Skeletal muscle tissue (tissue), 4 donors: ENCODE results near the gene MET. TPM values are rescaled to one million over a fixed set of nuclear protein-coding genes. Genes with fewer than 3 reads are reported as not detected.

Experiments used
- H3K27ac ChIP-seq: one replicate; pipeline ENCODE4 v1.7.0; 2013; ENCODE audit warnings: mild to moderate bottlenecking, low read depth, low read length, inconsistent platforms
- H3K27me3 ChIP-seq, 3 donors: one replicate each; pipeline ENCODE4 v1.7.0; 2013; ENCODE audit warnings: low read length in 3 of 3; ENCODE audit not compliant: control insufficient read depth in 3 of 3, insufficient read depth in 3 of 3
- H3K36me3 ChIP-seq, 3 donors: one replicate each; pipeline ENCODE4 v1.7.0; 2013; ENCODE audit warnings: low read length in 3 of 3; ENCODE audit not compliant: control insufficient read depth in 3 of 3, insufficient read depth in 3 of 3
- H3K4me1 ChIP-seq, 3 donors: one replicate each; pipeline ENCODE4 v1.7.0; 2013; ENCODE audit warnings: low read length in 3 of 3, mild to moderate bottlenecking in 3 of 3; ENCODE audit not compliant: control insufficient read depth in 3 of 3, insufficient read depth in 3 of 3
- H3K4me3 ChIP-seq, 3 donors: one replicate each; pipeline ENCODE4 v1.7.0; 2013; ENCODE audit warnings: low read length in 3 of 3
- H3K9ac ChIP-seq, 3 donors: one replicate each; pipeline ENCODE4 v1.7.0; 2013; ENCODE audit warnings: low read length in 3 of 3, mild to moderate bottlenecking in 3 of 3, moderate library complexity in 2 of 3, low read depth in 1 of 3
- H3K9me3 ChIP-seq, 3 donors: one replicate each; pipeline ENCODE4 v1.7.0; 2013; ENCODE audit warnings: low read length in 3 of 3; ENCODE audit not compliant: control insufficient read depth in 3 of 3
- total RNA-seq: library from RNA; depleted of rRNA; stranded (reverse); fragments of >200 nt; gene quantifications from one replicate; pipeline ENCODE4 v1.2.3, GENCODE V29; 2014
- donor health status: Osteomylitis.

Gene MET
- total RNA-seq, 1 donor from 2014 or later = 26.1 TPM

DNA sequence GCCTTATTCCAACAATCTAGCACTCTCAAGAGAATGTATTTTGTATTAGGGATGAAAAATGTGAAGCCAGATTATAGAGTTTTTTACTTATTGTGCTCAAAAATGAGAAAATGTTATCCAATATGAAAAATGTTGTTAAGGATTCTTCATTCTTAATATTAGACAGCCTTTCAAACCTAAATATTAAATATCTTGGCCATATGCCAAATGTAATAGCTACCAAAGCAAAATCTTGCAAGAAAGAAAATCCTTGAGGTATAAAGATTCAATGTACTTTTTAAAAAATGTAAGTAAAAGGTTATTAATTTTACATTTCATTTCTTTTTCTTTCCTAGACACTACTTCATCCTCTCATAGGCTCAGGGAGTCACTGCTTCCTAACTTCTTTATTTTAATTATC is 33.4 kb downstream of the MET start:
- Histone ChIP-seq H3K27me3 (no peaks in the 10 kb centered on the region), H3K9me3 (no peaks in the 10 kb centered on the region), H3K36me3 (no peaks in the 10 kb centered on the region), H3K4me1 (peaks cover 12 to 42% (median 18%) of the 10 kb centered on the region in 3 donors), H3K27ac (no peak overlapping the region), H3K4me3 (no peak overlapping the region), H3K9ac (peak overlapping the region in 1 of 3 donors; percentile 12)

DNA sequence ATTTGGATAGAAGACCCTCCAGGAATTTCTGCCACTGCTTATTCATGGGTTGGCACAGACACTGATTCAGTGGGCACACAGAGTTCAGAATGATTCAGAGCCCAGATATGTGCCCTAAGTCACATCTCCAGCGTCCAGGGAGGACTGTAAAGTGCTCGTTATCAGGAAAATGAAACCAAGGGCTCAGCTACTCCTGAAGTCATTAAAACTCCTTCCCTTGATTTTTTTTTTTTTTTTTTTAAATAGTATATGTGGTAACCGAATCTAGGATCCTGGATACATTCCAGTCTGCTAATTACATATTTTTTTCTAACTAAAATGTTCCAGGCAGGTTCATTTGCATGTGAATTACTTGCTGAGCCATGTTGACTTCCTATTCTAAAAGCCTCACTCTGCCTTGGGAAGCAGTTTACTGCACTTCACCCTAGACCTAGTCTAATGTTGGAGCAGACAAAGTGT is 34.7 kb downstream of the MET start:
- Histone ChIP-seq H3K36me3 (no peaks in the 10 kb centered on the region), H3K9ac (peak overlapping the region; percentile 4 to 23 (median 12)), H3K9me3 (no peaks in the 10 kb centered on the region), H3K27ac (peak overlapping the region; percentile 55), H3K4me1 (peaks cover 5 to 37% (median 23%) of the 10 kb centered on the region in 3 donors), H3K27me3 (no peaks in the 10 kb centered on the region), H3K4me3 (peak overlapping the region in 2 of 3 donors; percentile 41 to 54)

- Histone ChIP-seq H3K27ac (peak overlapping the region; percentile 55), H3K9ac (peak overlapping the region in 2 of 3 donors; percentile 12 to 23)
These were observed 35.3 kb downstream of the MET start for GRCh38 chr7:116707289-116707688.

DNA sequence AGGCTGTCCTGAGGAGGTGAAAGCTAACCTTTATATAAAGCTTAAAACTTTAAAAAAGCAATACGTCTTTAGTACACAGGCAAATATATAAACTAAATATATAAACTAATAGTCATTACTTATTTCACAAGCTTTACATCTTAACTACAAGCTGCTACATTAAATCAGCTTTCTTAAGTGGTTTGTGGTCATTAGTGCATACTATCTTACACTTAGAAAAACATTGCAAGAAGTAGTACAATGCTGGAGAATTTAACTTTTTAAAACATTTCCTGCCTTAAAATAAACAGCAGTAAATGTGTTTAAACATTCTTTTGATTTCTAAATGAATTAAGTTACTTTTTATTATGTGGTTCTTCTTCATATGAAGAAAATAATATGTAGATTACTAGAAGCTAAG is 36.3 kb downstream of the MET start:
- Histone ChIP-seq H3K36me3 (no peaks in the 10 kb centered on the region), H3K9me3 (no peaks in the 10 kb centered on the region), H3K9ac (no peak overlapping the region), H3K27me3 (no peaks in the 10 kb centered on the region), H3K4me1 (peaks cover 5 to 28% (median 17%) of the 10 kb centered on the region in 3 donors), H3K4me3 (no peak overlapping the region), H3K27ac (no peak overlapping the region)

More at GRCh38 chr7:116707289-116707688, 35.3 kb downstream of the MET start:
- Histone ChIP-seq H3K27me3 (no peaks in the 10 kb centered on the region), H3K4me1 (peaks cover 5 to 32% (median 23%) of the 10 kb centered on the region in 3 donors), H3K4me3 (no peak overlapping the region), H3K9me3 (no peaks in the 10 kb centered on the region), H3K36me3 (no peaks in the 10 kb centered on the region)

GRCh38 chr7:116708861-116709260 is 36.9 kb downstream of the MET start:
- Histone ChIP-seq H3K4me1 (peaks cover 5 to 28% (median 16%) of the 10 kb centered on the region in 3 donors), H3K36me3 (no peaks in the 10 kb centered on the region), H3K4me3 (no peak overlapping the region), H3K9ac (no peak overlapping the region), H3K27ac (no peak overlapping the region), H3K27me3 (no peaks in the 10 kb centered on the region), H3K9me3 (no peaks in the 10 kb centered on the region)

GRCh38 chr7:116709336-116709735 is 37.3 kb downstream of the MET start:
- Histone ChIP-seq H3K9me3 (no peaks in the 10 kb centered on the region), H3K27ac (no peak overlapping the region), H3K36me3 (no peaks in the 10 kb centered on the region), H3K4me3 (no peak overlapping the region), H3K9ac (no peak overlapping the region), H3K27me3 (no peaks in the 10 kb centered on the region), H3K4me1 (peaks cover 5 to 28% (median 11%) of the 10 kb centered on the region in 3 donors)

DNA sequence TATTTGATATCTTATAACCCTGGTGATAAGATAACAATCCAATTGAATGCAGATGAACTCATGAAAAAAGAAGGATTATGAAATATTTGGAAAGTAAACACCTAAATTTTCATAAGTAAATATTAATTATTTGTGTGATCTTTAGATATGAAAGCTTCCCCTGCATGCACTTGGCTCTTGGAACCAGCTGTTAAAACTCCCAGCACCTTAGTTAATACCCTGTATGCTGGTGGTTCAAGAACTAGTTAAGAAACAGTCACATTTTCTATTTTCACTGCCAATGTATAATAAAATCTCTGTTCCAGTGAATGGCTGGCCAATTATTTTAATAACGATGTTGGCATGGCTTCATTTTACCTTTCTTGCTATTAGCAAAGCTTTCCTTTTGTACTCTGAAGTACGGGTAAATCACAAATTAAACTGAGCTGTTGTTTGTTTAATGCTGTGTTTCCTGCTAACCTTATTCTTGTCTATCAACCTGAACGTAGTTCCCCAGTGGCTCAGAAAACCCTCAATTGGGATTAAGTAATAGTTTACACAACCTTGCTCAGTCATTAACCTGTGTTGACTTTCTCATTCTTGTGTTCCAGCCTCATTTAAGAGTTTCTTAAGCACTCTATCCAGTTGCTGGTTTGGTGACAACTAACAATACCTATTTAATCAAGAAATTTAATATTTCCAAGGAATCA is 38.9 kb downstream of the MET start:
- Histone ChIP-seq H3K36me3 (no peaks in the 10 kb centered on the region), H3K4me1 (peaks cover 5 to 21% (median 8%) of the 10 kb centered on the region in 3 donors), H3K27ac (no peak overlapping the region), H3K9ac (no peak overlapping the region), H3K4me3 (no peak overlapping the region), H3K27me3 (no peaks in the 10 kb centered on the region), H3K9me3 (no peaks in the 10 kb centered on the region)

- Histone ChIP-seq H3K9me3 (no peaks in the 10 kb centered on the region), H3K9ac (no peak overlapping the region), H3K27ac (no peak overlapping the region), H3K4me1 (peaks cover 9 to 21% (median 9%) of the 10 kb centered on the region in 3 donors), H3K27me3 (no peaks in the 10 kb centered on the region), H3K36me3 (no peaks in the 10 kb centered on the region), H3K4me3 (no peak overlapping the region)
These were observed 39.8 kb downstream of the MET start for GRCh38 chr7:116711790-116712189.

- no peak overlapping the region for H3K4me3 ChIP-seq
- H3K36me3 ChIP-seq = no peaks in the 10 kb centered on the region
- H3K4me1 ChIP-seq = peaks cover 11 to 14% (median 13%) of the 10 kb centered on the region in 3 donors
- H3K27me3 ChIP-seq = no peaks in the 10 kb centered on the region
- H3K9ac ChIP-seq = no peak overlapping the region
- no peaks in the 10 kb centered on the region for H3K9me3 ChIP-seq
- H3K27ac ChIP-seq = no peak overlapping the region
These were observed 41.5 kb downstream of the MET start for GRCh38 chr7:116713500-116713899.

- H3K4me3 ChIP-seq = no peak overlapping the region
- no peak overlapping the region for H3K9ac ChIP-seq
- H3K36me3 ChIP-seq = no peaks in the 10 kb centered on the region
These were observed 41.9 kb downstream of the MET start for GRCh38 chr7:116713918-116714317.

More at GRCh38 chr7:116713918-116714317, 41.9 kb downstream of the MET start:
- no peak overlapping the region for H3K27ac ChIP-seq
- H3K9me3 ChIP-seq = no peaks in the 10 kb centered on the region
- no peaks in the 10 kb centered on the region for H3K27me3 ChIP-seq
- peaks cover 7 to 14% (median 9%) of the 10 kb centered on the region in 3 donors for H3K4me1 ChIP-seq
